Lung (tissue), 12 donors: ENCODE results near the gene PARD3B. TPM values are rescaled to one million over a fixed set of nuclear protein-coding genes. Genes with fewer than 3 reads are reported as not detected.

Experiments used
- ATAC-seq: fragments of 200-7000 bp; cut with Tn5 transposase; one replicate; pipeline ENCODE4 v1.9.1; 2020; ENCODE audit warnings: moderate number of reproducible peaks; ENCODE audit not compliant: insufficient read depth, low FRiP score
- DNase-seq, 3 donors: peaks; one replicate each; pipeline ENCODE4 v3.0.0-alpha.2; 2013 to 2017
- H3K27ac ChIP-seq, 2 donors: one replicate each; pipeline ENCODE4 v1.5.1; 2013; ENCODE audit warnings: mild to moderate bottlenecking in 2 of 2, moderate library complexity in 2 of 2, control low read depth in 1 of 2, inconsistent platforms in 1 of 2, low read depth in 1 of 2, low read length in 1 of 2
- H3K27me3 ChIP-seq, 3 donors: one replicate each; pipeline ENCODE4 v1.5.1; 2013; ENCODE audit warnings: low read length in 2 of 3; ENCODE audit not compliant: control insufficient read depth in 3 of 3, insufficient read depth in 3 of 3
- H3K36me3 ChIP-seq, 4 donors: one replicate each; pipeline ENCODE4 v1.5.1; 2013; ENCODE audit warnings: low read length in 4 of 4, mild to moderate bottlenecking in 1 of 4, moderate library complexity in 1 of 4; ENCODE audit not compliant: control insufficient read depth in 4 of 4, insufficient read depth in 4 of 4
- H3K4me1 ChIP-seq, 5 donors: one replicate each; pipeline ENCODE4 v1.5.1; 2013; ENCODE audit warnings: low read length in 5 of 5, mild to moderate bottlenecking in 2 of 5, moderate library complexity in 1 of 5; ENCODE audit not compliant: control insufficient read depth in 5 of 5, insufficient read depth in 5 of 5
- H3K4me3 ChIP-seq: one replicate; pipeline ENCODE4 v1.5.1; 2013; ENCODE audit warnings: mild to moderate bottlenecking, control low read depth, moderate library complexity
- H3K9ac ChIP-seq, 2 donors: one replicate each; pipeline ENCODE4 v1.5.1; 2013; ENCODE audit warnings: low read length in 2 of 2, control low read depth in 1 of 2; ENCODE audit not compliant: insufficient read depth in 1 of 2
- H3K9me3 ChIP-seq, 4 donors: one replicate each; pipeline ENCODE4 v1.5.1; 2013; ENCODE audit warnings: low read length in 3 of 4, mild to moderate bottlenecking in 1 of 4, moderate library complexity in 1 of 4; ENCODE audit not compliant: control insufficient read depth in 4 of 4, insufficient read depth in 3 of 4
- CTCF ChIP-seq: IDR thresholded peaks from 2 replicates; pipeline ENCODE4 v1.5.1; 2012; ENCODE audit warnings: mild to moderate bottlenecking; ENCODE audit errors: control extremely low read depth, extremely low read depth
- WGBS, 2 donors: extraction: QIAGEN DNeasy Blood & Tissue Kit; methylation state at CpG; one replicate each; pipeline ENCODE4 v1.1.7; 2013; 5-methylcytosine and 5-hydroxymethylcytosine counted together
- polyA plus RNA-seq, 2 donors: library from polyadenylated mRNA; stranded (reverse); fragments of 200-250 nt; gene quantifications; one replicate each; pipeline ENCODE4 v1.2.1, GENCODE V29; 2013
- total RNA-seq, 2 donors: library from RNA; depleted of rRNA in 1 of 2; stranded (reverse); fragments of >200 nt in 1 of 2; gene quantifications; one replicate each; pipeline ENCODE4 v1.2.1, GENCODE V29; 2014 to 2021
- donor health status: control.
- donor health status: control.
- donor health status: Bipolar disorder and iron deficiency.
- donor health status: healthy.
- donor health status: DM: yes; HTN: yes; CAD: no.

The PARD3B gene
- total and polyA plus RNA-seq, 4 donors: 2.4 to 38.7 (median 17.1) TPM

- Histone ChIP-seq H3K27ac (no peak overlapping the region), H3K9ac (no peak overlapping the region), H3K27me3 (no peaks in the 10 kb centered on the region), H3K36me3 (no peaks in the 10 kb centered on the region), H3K4me1 (no peaks in the 10 kb centered on the region), H3K4me3 (no peak overlapping the region), H3K9me3 (no peaks in the 10 kb centered on the region)
- WGBS, 2 donors: 95 to 97% methylated on average over 4 of the region's 4 CpGs
- TF ChIP-seq CTCF: no peak
- DNase-seq (no peak), ATAC-seq (no peak)
These were observed 1012.6 kb downstream of the PARD3B start for GRCh38 chr2:205557873-205558272.

GRCh38 chr2:205561441-205561840 lies 1016.2 kb downstream of the PARD3B start:
- H3K9me3 ChIP-seq: no peaks in the 10 kb centered on the region
- WGBS, 2 donors: 84 to 86% methylated on average over 6 of the region's 6 CpGs
- no peak for ATAC-seq

GRCh38 chr2:205563646-205564045 lies 1018.4 kb downstream of the PARD3B start:
- 54 to 55% methylated on average over 2 of the region's 2 CpGs for WGBS, 2 donors
- ATAC-seq: no peak

More at GRCh38 chr2:205561441-205561840, 1016.2 kb downstream of the PARD3B start:
- TF ChIP-seq CTCF: no peak
- Histone ChIP-seq H3K27ac (no peak overlapping the region), H3K4me3 (no peak overlapping the region), H3K4me1 (no peaks in the 10 kb centered on the region), H3K36me3 (no peaks in the 10 kb centered on the region), H3K27me3 (no peaks in the 10 kb centered on the region), H3K9ac (no peak overlapping the region)
- no peak for DNase-seq

More at GRCh38 chr2:205563646-205564045, 1018.4 kb downstream of the PARD3B start:
- Histone ChIP-seq H3K9ac (no peak overlapping the region), H3K27ac (no peak overlapping the region), H3K36me3 (no peaks in the 10 kb centered on the region), H3K4me1 (no peaks in the 10 kb centered on the region), H3K4me3 (no peak overlapping the region), H3K9me3 (no peaks in the 10 kb centered on the region), H3K27me3 (no peaks in the 10 kb centered on the region)
- no peak for DNase-seq
- no peak for TF ChIP-seq CTCF
